Sigmoid colon (tissue), 7 donors: Measurements from ENCODE around the gene GMDS. TPM values are rescaled to one million over a fixed set of nuclear protein-coding genes. Genes with fewer than 3 reads are reported as not detected.

ENCODE experiments used
- DNase-seq: peaks from one replicate; pipeline ENCODE4 v3.0.0-alpha.2; 2019
- H3K27ac ChIP-seq, 4 donors: fragments of 200-600 bp; sonication (generic); one replicate each; pipeline ENCODE4 v1.5.1; 2016 to 2019; ENCODE audit warnings: mild to moderate bottlenecking in 1 of 4
- H3K27me3 ChIP-seq, 3 donors: fragments of 200-600 bp; sonication (generic); one replicate each; pipeline ENCODE4 v1.5.1; 2019; ENCODE audit warnings: mild to moderate bottlenecking in 1 of 3
- H3K36me3 ChIP-seq, 4 donors: fragments of 200-600 bp; sonication (generic); one replicate each; pipeline ENCODE4 v1.5.1; 2016 to 2019
- H3K4me1 ChIP-seq, 4 donors: fragments of 200-600 bp; sonication (generic); one replicate each; pipeline ENCODE4 v1.5.1; 2017 to 2019
- H3K4me3 ChIP-seq, 4 donors: fragments of 200-600 bp; sonication (generic); one replicate each; pipeline ENCODE4 v1.5.1; 2017 to 2019; ENCODE audit warnings: mild to moderate bottlenecking in 2 of 4, moderate library complexity in 1 of 4
- H3K9me3 ChIP-seq, 4 donors: fragments of 200-600 bp in 3 of 4; sonication (generic) in 3 of 4; one replicate each; pipeline versions ENCODE4 v1.5.1 to v1.6.1; 2013 to 2019
- EP300 ChIP-seq, 4 donors: sonication (generic); formaldehyde crosslinking; IDR thresholded peaks; one replicate each; pipeline ENCODE4 v1.6.1; 2017; ENCODE audit warnings: antibody characterized with exemption in 4 of 4
- POLR2A ChIP-seq, 2 donors: fragments of 450-650 bp; IDR thresholded peaks; one replicate each; pipeline ENCODE4 v1.6.1; 2016; ENCODE audit warnings: antibody characterized with exemption in 2 of 2, mild to moderate bottlenecking in 2 of 2, moderate library complexity in 2 of 2
- POLR2AphosphoS5 ChIP-seq, 4 donors: sonication (generic); formaldehyde crosslinking; IDR thresholded peaks; one replicate each; pipeline ENCODE4 v1.6.1; 2017; ENCODE audit warnings: antibody characterized with exemption in 4 of 4
- WGBS, 2 donors: extraction: QIAGEN DNeasy Blood & Tissue Kit; methylation state at CpG; one replicate each; pipeline ENCODE4 v1.1.7; 2013; 5-methylcytosine and 5-hydroxymethylcytosine counted together
- intact Hi-C: fragments of 100-400 bp; cut with DNase I; formaldehyde crosslinking; loops from one replicate; pipeline ENCODE4 v1.15.1; 2023
- polyA plus RNA-seq, 3 donors: library from polyadenylated mRNA; stranded (reverse); fragments of 200-250 nt; gene quantifications; one replicate each; pipeline ENCODE4 v1.2.3, GENCODE V29; 2013
- total RNA-seq, 4 donors: library from RNA; depleted of rRNA; stranded (reverse); fragments of >200 nt; gene quantifications; one replicate each; pipeline ENCODE4 v1.1.0, GENCODE V29; 2016
- TF ChIP-seq, protein P1 (sequence below), 4 experiments: fragments of 450-650 bp in 3 of 4; fragments of 200-600 bp in 1 of 4; IDR thresholded peaks; one replicate each; pipeline ENCODE4 v1.5.1; 2016 to 2019; ENCODE audit warnings: antibody characterized with exemption in 4 of 4, mild to moderate bottlenecking in 3 of 4, moderate library complexity in 2 of 4
- donor health status: healthy with polysubstance abuse.
- donor health status: Bipolar disorder and iron deficiency.
- donor health status: healthy.

Gene GMDS
- total and polyA plus RNA-seq, 7 donors = 3.1 to 173 (median 9.4) TPM

DNA sequence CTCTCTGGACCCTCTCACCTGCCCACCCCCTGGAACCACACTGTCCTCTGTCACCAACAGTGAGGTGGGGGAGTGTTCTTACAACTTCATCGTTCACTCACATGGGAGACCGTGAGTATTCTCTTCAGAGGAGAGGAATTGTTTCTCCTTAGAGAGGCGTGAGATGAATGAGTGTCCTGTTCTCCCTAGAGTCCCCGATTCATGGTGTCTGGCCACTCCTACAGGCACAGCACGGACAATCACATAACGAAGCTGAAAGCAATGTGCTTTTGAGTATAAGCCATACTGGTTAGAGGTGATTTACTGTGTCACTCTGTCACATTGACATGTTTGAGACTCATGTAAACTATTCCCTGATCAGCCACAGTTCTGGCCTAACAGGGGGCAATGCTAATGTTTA lies 581.1 kb downstream of the GMDS start:
- Histone ChIP-seq H3K27me3 (no peaks in the 10 kb centered on the region), H3K4me3 (no peak overlapping the region), H3K4me1 (no peaks in the 10 kb centered on the region), H3K36me3 (no peaks in the 10 kb centered on the region), H3K9me3 (no peaks in the 10 kb centered on the region), H3K27ac (no peak overlapping the region)
- TF ChIP-seq POLR2AphosphoS5 (IDR thresholded peaks at IDR 0.05) = no peak
- TF ChIP-seq EP300 (IDR thresholded peaks at IDR 0.05) = no peak
- TF ChIP-seq, protein P1, sequence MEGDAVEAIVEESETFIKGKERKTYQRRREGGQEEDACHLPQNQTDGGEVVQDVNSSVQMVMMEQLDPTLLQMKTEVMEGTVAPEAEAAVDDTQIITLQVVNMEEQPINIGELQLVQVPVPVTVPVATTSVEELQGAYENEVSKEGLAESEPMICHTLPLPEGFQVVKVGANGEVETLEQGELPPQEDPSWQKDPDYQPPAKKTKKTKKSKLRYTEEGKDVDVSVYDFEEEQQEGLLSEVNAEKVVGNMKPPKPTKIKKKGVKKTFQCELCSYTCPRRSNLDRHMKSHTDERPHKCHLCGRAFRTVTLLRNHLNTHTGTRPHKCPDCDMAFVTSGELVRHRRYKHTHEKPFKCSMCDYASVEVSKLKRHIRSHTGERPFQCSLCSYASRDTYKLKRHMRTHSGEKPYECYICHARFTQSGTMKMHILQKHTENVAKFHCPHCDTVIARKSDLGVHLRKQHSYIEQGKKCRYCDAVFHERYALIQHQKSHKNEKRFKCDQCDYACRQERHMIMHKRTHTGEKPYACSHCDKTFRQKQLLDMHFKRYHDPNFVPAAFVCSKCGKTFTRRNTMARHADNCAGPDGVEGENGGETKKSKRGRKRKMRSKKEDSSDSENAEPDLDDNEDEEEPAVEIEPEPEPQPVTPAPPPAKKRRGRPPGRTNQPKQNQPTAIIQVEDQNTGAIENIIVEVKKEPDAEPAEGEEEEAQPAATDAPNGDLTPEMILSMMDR (IDR thresholded peaks at IDR 0.05) = no peak
- no peak for TF ChIP-seq POLR2A (IDR thresholded peaks at IDR 0.05)
- intact Hi-C loops = no loop called here
- 80 to 88% methylated on average over 6 of the region's 6 CpGs for WGBS, 2 donors
- DNase-seq = no peak

DNA sequence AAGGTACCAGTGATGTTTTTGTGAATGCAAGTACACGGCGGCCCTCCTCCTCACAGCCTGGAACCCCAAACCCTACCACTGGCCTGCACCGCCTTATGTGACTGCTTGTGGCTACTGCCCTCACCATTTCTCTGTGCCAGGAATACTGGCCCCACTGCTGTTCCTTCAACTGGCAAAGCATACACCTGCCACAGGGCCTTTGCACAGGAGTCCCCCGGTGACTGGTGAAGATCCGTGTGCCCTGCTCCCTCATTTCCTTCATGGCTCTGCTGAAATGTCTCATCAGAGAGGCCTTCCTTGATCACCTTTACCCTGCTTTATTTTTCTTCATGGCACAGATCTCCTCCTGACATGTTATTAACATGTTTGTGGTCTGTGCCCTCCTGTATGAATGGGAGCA lies 581.9 kb downstream of the GMDS start:
- intact Hi-C loops = no loop called here
- Histone ChIP-seq H3K27ac (no peak overlapping the region), H3K27me3 (no peaks in the 10 kb centered on the region), H3K4me1 (no peaks in the 10 kb centered on the region), H3K4me3 (no peak overlapping the region), H3K9me3 (no peaks in the 10 kb centered on the region), H3K36me3 (no peaks in the 10 kb centered on the region)
- TF ChIP-seq, protein P1 (IDR thresholded peaks at IDR 0.05) = no peak
- TF ChIP-seq POLR2A (IDR thresholded peaks at IDR 0.05) = no peak
- no peak for TF ChIP-seq POLR2AphosphoS5 (IDR thresholded peaks at IDR 0.05)
- no peak for TF ChIP-seq EP300 (IDR thresholded peaks at IDR 0.05)
- no peak for DNase-seq
- WGBS, 2 donors = 95% methylated on average over 5 of the region's 5 CpGs

- no peaks in the 10 kb centered on the region for H3K9me3 ChIP-seq
- H3K4me1 ChIP-seq = no peaks in the 10 kb centered on the region
- H3K36me3 ChIP-seq = no peaks in the 10 kb centered on the region
- TF ChIP-seq, protein P1 (IDR thresholded peaks at IDR 0.05) = no peak
- TF ChIP-seq POLR2AphosphoS5 (IDR thresholded peaks at IDR 0.05) = no peak
- TF ChIP-seq EP300 (IDR thresholded peaks at IDR 0.05) = no peak
- TF ChIP-seq POLR2A (IDR thresholded peaks at IDR 0.05) = no peak
- DNase-seq = no peak
- intact Hi-C loops = no loop called here
- no peaks in the 10 kb centered on the region for H3K27me3 ChIP-seq
- H3K4me3 ChIP-seq = no peak overlapping the region
- H3K27ac ChIP-seq = no peak overlapping the region
These were observed 582.9 kb downstream of the GMDS start for GRCh38 chr6:1662534-1662933.

GRCh38 chr6:1659816-1660215 lies 585.6 kb downstream of the GMDS start:
- 77 to 93% methylated on average over 7 of the region's 7 CpGs for WGBS, 2 donors
- H3K36me3 ChIP-seq = no peaks in the 10 kb centered on the region
- H3K4me3 ChIP-seq = no peak overlapping the region
- H3K9me3 ChIP-seq = no peaks in the 10 kb centered on the region
- TF ChIP-seq, protein P1 (IDR thresholded peaks at IDR 0.05) = no peak
- TF ChIP-seq POLR2AphosphoS5 (IDR thresholded peaks at IDR 0.05) (no peak), EP300 (IDR thresholded peaks at IDR 0.05) (no peak), POLR2A (IDR thresholded peaks at IDR 0.05) (no peak)
- H3K27ac ChIP-seq = no peak overlapping the region
- no peaks in the 10 kb centered on the region for H3K27me3 ChIP-seq
- no peak for DNase-seq
- intact Hi-C loops = no loop called here
- no peaks in the 10 kb centered on the region for H3K4me1 ChIP-seq

- no peak for TF ChIP-seq EP300 (IDR thresholded peaks at IDR 0.05)
- TF ChIP-seq, protein P1 (IDR thresholded peaks at IDR 0.05) = no peak
- TF ChIP-seq POLR2A (IDR thresholded peaks at IDR 0.05) = no peak
- TF ChIP-seq POLR2AphosphoS5 (IDR thresholded peaks at IDR 0.05) = no peak
- Histone ChIP-seq H3K4me1 (no peaks in the 10 kb centered on the region), H3K27ac (no peak overlapping the region), H3K27me3 (no peaks in the 10 kb centered on the region), H3K9me3 (no peaks in the 10 kb centered on the region), H3K4me3 (no peak overlapping the region), H3K36me3 (no peaks in the 10 kb centered on the region)
- no peak for DNase-seq
- intact Hi-C loops = no loop called here
- 95% methylated on average over 15 of the region's 15 CpGs for WGBS, 2 donors
These were observed 587.0 kb downstream of the GMDS start for GRCh38 chr6:1658212-1659005.
